Measurements from ENCODE around the gene MRPS12.

DNA sequence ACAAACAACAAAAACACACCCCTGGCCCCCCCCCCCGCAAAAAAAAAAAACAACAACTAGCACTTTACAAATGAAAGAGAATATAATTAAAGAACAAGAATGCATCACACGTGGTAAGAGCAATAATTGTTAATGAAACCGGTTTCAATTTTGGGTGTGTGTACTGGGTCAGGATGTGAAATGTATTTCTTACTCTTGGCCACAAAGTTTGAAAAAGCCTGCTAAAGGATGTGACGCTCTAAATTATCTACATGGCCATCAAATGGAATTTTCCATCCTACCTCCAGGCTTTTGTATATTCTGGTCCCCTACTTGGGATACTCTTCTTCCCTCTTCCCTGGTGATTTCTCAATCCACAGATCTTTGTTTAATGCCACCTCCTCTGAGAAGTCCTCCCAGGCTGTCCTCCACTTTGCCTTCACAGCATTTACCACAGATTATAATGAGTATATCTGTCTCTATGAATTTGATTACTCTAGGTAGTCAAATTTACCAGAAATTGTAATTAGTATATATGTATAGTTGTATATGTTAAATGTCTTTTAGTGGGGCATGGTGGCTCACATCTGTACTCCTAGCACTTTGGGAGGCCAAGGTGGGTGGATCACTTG lies 2.2 kb upstream of the MRPS12 start:
- TF ChIP-seq, protein P1, sequence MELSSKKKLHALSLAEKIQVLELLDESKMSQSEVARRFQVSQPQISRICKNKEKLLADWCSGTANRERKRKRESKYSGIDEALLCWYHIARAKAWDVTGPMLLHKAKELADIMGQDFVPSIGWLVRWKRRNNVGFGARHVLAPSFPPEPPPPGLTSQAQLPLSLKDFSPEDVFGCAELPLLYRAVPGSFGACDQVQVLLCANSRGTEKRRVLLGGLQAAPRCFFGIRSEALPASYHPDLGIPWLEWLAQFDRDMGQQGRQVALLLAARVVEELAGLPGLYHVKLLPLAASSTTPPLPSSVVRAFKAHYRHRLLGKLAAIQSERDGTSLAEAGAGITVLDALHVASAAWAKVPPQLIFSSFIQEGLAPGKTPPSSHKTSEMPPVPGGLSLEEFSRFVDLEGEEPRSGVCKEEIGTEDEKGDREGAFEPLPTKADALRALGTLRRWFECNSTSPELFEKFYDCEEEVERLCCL (CRISPR knock-in tag; IDR thresholded peaks at IDR 0.05; ENCODE audit: borderline replicate concordance) = no peak
- TF ChIP-seq KLF12 (CRISPR knock-in tag; IDR thresholded peaks at IDR 0.05; ENCODE audit: borderline replicate concordance) = no peak
